ENCODE data around the gene SH2B3.

SH2B3 gene

DNA sequence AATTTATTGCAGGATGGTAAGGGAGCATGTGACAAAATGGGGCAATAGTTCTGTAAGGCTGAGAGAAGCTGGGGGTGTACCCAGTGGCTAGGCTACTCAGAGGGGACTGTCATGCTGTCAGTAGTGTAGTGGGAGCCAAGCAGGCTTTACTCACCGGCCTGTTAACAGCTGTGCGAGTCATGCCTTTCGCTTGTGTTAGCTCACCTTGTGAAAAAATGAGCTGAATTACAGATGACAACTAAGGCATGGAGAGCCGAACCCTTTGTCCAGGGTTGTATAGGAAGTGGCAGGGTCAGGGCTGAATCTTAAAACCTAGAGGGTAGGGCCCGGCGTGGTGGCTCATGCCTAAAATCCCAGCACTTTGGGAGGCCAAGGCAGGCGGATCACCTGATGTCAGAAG lies 37.9 kb downstream of the SH2B3 start:
- Histone ChIP-seq H3K4me3 (ENCODE audit: low read length) (no peak overlapping the region), H3F3A (ENCODE audit: control insufficient read depth, insufficient read depth) (no peaks in the 10 kb centered on the region; the same call in 1 of the 2 replicates), H3K79me2 (ENCODE audit: control insufficient read depth, low read length) (peaks cover 19% of the 10 kb centered on the region), H3K27ac (ENCODE audit: low read depth, low read length) (no peak overlapping the region), H4K20me1 (ENCODE audit: control insufficient read depth, insufficient read depth, low read depth, low read length) (peaks cover 12% of the 10 kb centered on the region), H3K9me3 (ENCODE audit: control insufficient read depth, insufficient read depth, low read length) (no peaks in the 10 kb centered on the region), H3K36me3 (ENCODE audit: control insufficient read depth, low read length) (peaks cover 60% of the 10 kb centered on the region), H3K9me2 (replicated peaks; ENCODE audit: control insufficient read depth, low read length) (no peaks in the 10 kb centered on the region), H3K27me3 (ENCODE audit: control insufficient read depth, low read length) (no peaks in the 10 kb centered on the region), H3K4me2 (ENCODE audit: low read length) (no peak overlapping the region), H3K4me1 (ENCODE audit: control insufficient read depth, low read length) (peaks cover 31% of the 10 kb centered on the region)
- no peak for TF ChIP-seq CTCF (IDR thresholded peaks at IDR 0.05; ENCODE audit: low read depth, low read length, poor library complexity, severe bottlenecking)
- TF ChIP-seq EZH2phosphoT487 (IDR thresholded peaks at IDR 0.05; ENCODE audit: borderline replicate concordance, low read length), result no peak

- no peaks in the 10 kb centered on the region for H3K27me3 ChIP-seq (ENCODE audit: control insufficient read depth, low read length)
- no peaks in the 10 kb centered on the region for H3K9me3 ChIP-seq (ENCODE audit: control insufficient read depth, insufficient read depth, low read length)
- peaks cover 17% of the 10 kb centered on the region for H3K79me2 ChIP-seq (ENCODE audit: control insufficient read depth, low read length)
- peaks cover 2% of the 10 kb centered on the region for H3F3A ChIP-seq (ENCODE audit: control insufficient read depth, insufficient read depth)
- TF ChIP-seq EZH2phosphoT487 (IDR thresholded peaks at IDR 0.05; ENCODE audit: borderline replicate concordance, low read length) (no peak), CTCF (IDR thresholded peaks at IDR 0.05; ENCODE audit: low read depth, low read length, poor library complexity, severe bottlenecking) (no peak)
- H4K20me1 ChIP-seq (ENCODE audit: control insufficient read depth, insufficient read depth, low read depth, low read length), result peaks cover 12% of the 10 kb centered on the region
- H3K36me3 ChIP-seq (ENCODE audit: control insufficient read depth, low read length), result peaks cover 68% of the 10 kb centered on the region
- H3K27ac ChIP-seq (ENCODE audit: low read depth, low read length), result peak overlapping the region; percentile 29
- H3K9me2 ChIP-seq (replicated peaks; ENCODE audit: control insufficient read depth, low read length), result no peaks in the 10 kb centered on the region
- peak overlapping the region; percentile 32 for H3K4me2 ChIP-seq (ENCODE audit: low read length)
- peak overlapping the region; percentile 20; the same call in 1 of the 2 replicates for H3K4me3 ChIP-seq (ENCODE audit: low read length)
- H3K4me1 ChIP-seq (ENCODE audit: control insufficient read depth, low read length), result peaks cover 27% of the 10 kb centered on the region
Observed at GRCh38 chr12:111444314-111444924, 38.7 kb downstream of the SH2B3 start.

DNA sequence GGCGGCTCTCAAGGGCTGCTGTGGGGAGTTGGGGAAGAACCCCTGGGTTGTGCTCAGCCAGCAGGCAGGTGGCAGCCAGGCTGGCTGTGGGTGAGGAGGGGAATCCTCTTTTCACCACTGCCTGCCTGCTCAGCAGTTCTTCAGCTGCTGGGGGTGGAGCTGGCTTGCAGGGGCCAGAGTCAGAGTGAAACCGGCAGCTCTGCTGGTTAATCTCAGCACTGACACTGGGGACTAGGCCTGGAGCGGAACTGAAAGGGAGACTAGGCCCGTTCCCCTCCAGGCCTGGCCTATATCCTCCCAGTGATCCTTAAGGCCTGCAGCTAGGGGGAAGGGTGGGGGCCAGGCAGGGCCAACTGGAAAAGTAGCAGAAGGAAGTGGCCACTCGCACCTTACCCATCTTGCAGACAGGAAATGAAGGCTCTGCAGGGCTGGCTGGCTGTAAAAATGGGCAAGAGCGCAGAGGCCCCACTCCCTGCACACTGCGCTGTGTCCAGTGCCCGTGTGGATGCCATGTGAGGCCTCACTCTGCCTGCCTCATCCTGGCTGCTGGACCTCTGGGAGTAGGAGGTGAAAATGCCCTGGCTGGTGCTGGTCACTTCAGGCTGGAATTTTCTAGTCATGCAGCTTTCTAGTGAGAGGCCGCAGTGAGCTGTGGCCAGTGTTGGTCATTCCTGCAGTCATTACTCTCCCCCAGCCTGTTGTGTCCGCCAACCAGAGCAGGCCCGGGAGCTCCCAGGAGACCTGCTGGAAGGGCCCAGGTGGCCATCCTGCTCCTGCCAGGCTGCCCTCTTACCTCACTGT lies 39.4 kb downstream of the SH2B3 start:
- Histone ChIP-seq H3K36me3 (ENCODE audit: control insufficient read depth, low read length) (peaks cover 72% of the 10 kb centered on the region), H3K27me3 (ENCODE audit: control insufficient read depth, low read length) (no peaks in the 10 kb centered on the region), H3K4me1 (ENCODE audit: control insufficient read depth, low read length) (peaks cover 27% of the 10 kb centered on the region), H3F3A (ENCODE audit: control insufficient read depth, insufficient read depth) (peaks cover 3% of the 10 kb centered on the region), H3K4me3 (ENCODE audit: low read length) (0 out of 2 replicates have a peak overlapping the region, but pooled peaks have one; percentile 20), H3K9me3 (ENCODE audit: control insufficient read depth, insufficient read depth, low read length) (no peaks in the 10 kb centered on the region), H3K4me2 (ENCODE audit: low read length) (peak overlapping the region; percentile 32), H3K27ac (ENCODE audit: low read depth, low read length) (peak overlapping the region; percentile 29), H4K20me1 (ENCODE audit: control insufficient read depth, insufficient read depth, low read depth, low read length) (peaks cover 12% of the 10 kb centered on the region), H3K9me2 (replicated peaks; ENCODE audit: control insufficient read depth, low read length) (no peaks in the 10 kb centered on the region), H3K79me2 (ENCODE audit: control insufficient read depth, low read length) (peaks cover 14% of the 10 kb centered on the region)
- TF ChIP-seq EZH2phosphoT487 (IDR thresholded peaks at IDR 0.05; ENCODE audit: borderline replicate concordance, low read length) (no peak), CTCF (IDR thresholded peaks at IDR 0.05; ENCODE audit: low read depth, low read length, poor library complexity, severe bottlenecking) (no peak)

Data from DOHH2 (cell line).